CD4-positive, alpha-beta T cell treated with Interleukin-1 beta for 1 hour (primary cell): ENCODE data around the gene STAT4.

Experiments used
- DNase-seq, 2 donors: peaks; one replicate each; pipeline ENCODE4 v3.0.0-alpha.2; 2020 to 2022

Gene STAT4

DNA sequence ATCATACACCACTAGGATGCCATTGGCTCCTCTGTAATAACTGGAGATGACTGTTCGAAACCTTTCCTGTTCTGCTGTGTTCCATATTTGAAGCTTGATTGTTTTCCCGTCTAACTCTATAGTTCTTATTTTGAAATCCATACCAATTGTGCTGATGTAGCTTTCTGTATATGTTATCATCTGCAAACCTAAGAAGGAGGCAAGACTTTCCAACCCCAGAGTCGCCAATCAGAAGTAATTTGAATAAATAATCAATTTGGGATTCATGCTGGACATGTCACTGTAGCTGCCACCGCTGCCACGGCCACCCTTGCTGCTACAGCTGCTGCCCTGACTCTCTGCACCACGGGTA, 157.5 kb downstream of the STAT4 start:
- no peak for DNase-seq

DNA sequence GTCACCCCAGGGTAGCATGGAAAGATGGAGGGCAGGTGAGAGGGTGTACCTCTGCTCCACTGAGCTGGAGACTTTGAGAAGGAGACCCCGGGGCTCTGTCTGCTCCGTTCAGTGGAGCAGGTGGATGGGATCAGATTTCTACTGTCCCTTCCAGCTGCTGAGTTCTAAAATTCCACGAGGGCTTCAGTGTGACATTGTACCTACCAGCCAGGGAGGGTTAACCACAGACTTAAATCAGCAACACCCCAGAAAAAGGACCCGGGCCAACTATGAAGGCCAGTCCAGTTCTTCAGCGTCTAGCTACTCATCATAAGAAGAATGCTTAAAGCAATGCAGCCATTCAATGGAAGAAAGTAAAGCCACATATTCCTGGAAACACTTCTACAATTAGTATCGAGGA, 160.7 kb downstream of the STAT4 start:
- DNase-seq, result no peak

DNA sequence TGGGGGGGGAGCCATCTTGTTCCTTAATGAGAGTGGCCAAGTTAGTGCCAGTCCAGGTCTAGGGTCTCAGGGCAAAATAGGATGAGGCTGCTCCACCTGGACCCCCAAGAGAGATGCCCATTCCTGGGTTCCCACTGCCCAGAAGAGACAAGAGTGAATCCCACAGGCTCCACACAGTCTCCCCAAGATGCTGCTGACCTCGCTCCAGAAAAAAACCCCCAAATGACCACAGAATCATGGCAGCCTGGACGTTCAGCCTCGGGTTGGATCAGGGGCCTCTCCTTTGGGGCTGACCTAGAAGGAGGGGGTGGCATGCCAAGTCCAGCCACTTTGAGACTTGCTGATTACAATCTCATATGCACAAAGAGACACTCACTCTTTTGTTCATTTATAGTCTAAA, 161.9 kb downstream of the STAT4 start:
- no peak for DNase-seq

DNA sequence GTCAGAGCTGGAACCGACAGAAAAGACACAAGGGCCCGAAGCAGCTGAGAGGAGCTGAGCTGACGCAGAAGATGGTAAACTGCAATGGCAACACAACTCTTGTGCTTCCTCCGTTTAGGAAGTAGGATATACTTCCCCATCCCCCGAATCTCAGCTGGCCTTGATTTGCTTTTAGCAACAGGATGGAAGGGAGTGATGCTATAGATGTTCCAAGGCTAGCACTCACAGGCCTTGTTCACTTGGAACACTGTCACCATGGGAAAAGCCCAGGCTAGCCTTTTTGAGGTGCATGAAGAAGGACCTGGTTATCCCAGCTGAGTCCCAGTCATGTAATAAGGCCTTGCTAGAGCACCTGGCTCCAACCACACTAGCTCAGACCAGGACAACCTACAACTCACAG, 162.9 kb downstream of the STAT4 start:
- DNase-seq, result no peak

DNA sequence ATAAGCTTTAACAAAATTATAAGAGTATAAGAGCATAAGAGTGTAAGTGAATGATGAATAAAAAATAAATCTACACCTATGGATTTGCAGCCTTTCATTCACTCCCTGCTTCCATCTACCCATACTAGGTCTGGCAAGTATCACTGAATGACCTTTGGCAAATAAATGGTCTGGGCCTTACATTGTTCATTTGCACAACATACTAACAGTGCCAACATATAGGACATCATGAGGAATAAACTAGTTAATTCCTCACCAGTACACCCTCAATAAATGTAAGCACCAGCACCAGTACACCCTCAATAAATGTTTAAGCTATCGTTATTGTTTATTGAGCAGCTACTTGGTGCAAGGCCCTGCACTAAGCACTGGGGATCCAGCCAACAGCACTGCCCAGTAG, 163.7 kb downstream of the STAT4 start:
- no peak for DNase-seq

DNA sequence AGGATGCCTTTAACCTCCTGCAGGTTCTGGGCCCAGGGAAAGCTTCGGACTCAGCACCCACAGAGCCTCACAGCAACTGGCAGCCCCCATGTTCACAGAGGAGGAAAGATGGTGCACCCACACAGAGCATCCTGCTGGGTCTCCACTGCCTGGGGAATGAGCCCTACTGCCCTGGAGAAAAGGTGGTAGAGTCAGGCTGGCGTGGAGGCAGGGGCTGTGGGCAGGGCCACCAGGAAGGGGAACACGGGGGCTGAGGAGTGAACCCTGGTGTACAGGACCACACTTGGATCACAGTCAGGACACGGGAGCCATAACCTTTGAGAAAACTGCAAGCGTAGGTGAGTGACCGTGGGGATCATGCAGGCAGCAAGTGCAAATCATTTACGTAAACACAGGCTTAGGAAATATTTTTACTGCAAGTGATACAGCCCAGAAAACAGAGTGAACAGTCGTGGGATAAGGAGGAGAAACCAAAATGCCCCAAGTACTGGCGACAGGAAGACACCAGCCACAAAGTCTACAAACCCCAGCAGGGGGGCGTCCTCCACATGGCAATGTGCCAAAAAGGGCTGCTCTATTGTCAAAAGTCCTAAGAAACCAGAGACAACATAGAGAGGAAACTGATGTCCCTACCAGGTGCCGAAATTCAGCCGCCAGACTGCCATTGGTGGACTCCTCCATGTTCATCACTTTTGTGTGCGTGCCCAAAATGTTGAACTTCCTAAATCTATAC, 164.4 kb downstream of the STAT4 start:
- no peak for DNase-seq

DNA sequence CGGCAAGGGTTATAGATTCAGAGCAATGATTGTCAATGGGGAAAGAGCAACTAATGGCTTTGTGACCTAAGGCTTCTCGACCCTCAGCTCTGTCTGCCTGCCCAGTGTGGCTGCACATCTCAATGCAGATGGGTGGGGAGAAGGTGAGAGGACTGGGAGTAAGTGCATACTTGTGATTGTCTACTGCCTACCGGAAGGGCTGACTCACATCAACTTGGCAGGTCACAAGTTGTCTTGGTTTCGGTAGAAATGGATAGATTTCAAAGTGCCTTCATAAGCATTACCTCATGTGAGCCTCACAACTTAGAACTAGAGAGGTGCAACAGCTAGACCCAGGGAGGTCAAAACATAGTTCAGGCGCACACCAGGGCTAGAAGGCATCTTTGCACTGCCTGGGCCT, 166.2 kb downstream of the STAT4 start:
- no peak for DNase-seq

DNA sequence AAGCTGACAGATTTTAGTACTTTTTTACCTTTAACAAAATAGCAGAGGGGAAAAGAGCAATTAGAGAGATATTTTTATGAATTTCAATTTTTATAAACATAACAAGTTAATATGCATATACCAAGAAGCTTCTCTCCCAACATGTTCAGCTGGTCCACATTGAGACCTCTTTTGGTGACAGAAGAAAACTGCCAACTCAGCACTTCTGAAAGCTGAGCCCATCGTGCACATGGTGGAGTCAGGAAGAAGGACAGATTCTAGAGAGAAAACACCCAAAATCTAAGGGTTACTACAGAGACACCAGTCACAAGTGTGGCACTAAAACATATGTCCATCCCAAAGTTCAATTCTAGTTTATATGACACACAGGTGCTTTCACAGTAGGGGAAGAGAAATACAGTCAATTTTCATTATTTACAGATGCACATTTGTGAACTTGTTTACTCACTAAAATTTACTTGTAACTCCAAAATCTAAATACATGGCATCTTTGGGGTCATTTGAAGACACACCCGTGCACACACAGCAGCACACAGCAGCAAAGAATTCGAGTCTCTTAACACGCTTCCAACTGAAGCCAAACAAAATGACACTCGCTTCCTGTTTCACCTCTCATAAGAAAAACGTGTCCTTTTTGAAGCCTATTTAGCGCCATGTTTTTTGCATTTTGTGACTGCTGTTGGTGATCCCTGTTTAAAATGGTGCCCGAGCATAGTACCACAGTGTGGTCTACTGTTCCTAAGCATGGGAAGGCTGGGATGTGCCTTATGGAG, 168.3 kb downstream of the STAT4 start:
- DNase-seq, result no peak

DNA sequence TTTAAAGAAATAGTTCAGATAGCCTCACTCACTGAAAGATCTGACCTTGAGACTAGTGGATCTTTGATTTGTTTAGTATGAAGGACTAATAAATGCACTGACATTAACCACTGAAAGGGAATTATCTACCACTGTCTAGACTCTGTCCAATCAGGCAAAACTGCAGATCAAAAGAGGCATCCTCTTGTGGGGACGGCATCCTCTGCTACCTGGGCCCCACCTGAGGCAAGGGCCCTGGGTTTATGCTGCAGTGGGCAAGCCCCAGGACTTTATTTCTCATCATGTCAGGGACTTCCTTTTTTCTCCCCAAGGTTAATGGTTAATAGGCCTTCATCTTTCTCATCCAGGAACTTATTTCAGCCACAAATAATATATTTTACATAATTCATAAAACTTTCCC, 169.1 kb downstream of the STAT4 start:
- DNase-seq, result no peak

DNA sequence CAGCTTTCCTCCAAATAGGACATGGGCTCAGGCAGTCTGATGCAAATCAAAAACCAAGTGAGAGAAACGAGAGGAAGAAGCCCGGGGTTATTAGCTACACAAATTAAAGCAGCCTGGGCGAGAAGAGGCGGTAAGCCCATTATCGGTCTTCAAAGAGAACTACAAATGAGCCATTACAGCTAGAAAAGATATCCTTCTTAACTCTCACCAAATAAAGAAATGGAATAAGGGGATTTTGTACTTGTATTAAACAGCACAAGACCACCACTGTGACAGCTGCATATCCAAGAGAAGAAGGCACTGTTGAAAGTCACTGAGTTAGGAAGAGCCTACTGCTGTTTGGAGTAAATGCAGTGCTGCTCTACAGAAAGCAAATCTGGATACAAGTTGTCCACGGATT, 169.5 kb downstream of the STAT4 start:
- no peak for DNase-seq

DNA sequence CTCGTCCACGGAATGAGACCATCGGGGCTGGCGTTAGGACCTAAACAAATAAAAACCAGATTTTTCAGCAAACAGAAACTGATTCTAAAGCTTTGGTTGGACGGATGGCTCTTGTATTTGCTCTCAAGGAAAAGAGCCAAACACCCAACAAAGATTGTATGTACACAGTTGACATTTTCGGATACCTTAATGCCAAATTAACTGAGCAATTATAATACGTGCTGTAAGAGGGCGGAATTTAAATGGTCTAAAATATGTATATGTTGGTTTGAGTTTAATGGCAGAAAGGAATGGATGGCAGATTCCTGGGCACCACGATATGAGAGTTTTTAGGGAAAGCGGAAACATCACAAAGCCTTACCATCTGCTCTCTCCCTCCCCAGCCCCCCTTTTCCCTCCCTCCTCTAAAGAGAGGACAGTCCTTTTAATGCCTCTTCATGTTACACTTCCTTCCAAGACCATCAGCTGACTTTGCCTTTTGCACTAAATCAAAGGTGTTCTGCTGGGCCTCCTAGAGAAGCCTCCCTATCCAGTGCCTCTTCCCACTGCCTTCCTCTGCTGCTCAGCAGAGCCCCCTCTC, 170.1 kb downstream of the STAT4 start:
- no peak for DNase-seq

DNA sequence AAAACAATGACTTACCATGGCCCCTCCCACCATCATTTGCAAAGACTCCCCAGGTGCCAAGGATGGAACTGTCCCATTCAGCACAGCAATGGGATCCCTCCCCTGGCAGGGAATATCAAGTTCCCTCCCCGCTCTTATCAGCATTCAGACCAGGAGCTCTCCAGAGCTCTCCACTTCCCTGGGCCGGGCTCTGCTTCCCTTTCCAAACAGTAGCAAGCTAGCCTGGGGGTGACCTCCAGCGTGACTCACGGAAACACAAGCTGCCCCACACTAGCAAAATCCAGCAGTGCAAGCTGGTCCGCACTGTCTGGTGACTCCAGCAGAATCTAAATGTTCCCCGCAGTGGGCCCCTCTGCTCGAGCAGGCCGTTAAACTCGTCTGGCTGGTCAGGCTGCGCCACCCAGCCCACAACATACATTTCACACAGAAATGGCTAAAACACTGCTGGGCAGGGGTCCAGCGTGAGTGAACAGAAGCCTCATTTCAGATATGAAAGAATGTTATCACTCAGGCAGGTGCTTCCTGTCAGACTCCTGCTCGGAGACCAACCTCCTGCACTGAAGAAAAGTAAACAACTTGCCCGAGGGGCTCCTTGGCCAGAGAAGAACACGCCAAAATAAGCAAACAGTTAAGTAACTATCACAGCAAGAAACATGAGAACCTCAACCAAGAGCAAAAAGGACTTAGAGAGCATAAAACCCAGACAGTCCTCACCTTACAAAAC, 170.7 kb downstream of the STAT4 start:
- no peak for DNase-seq
